HUES48 (cell line): ENCODE measurements around the gene NBPF10.
"Not testable (repeated sequence)": the region's sequence is repeated elsewhere in the genome, so short reads cannot be mapped to it uniquely, and the experiment has no call there.

Experiments used
- H3K27ac ChIP-seq: one replicate; pipeline ENCODE4 v1.7.0; 2013; ENCODE audit warnings: low read depth, low read length, inconsistent platforms
- H3K27me3 ChIP-seq: 2 replicates; pipeline ENCODE4 v1.6.1; 2013; ENCODE audit warnings: mild to moderate bottlenecking, low read length; ENCODE audit not compliant: control insufficient read depth, insufficient read depth
- H3K36me3 ChIP-seq: 2 replicates; pipeline ENCODE4 v1.6.1; 2013; ENCODE audit warnings: low read length; ENCODE audit not compliant: control insufficient read depth, insufficient read depth
- H3K4me1 ChIP-seq: 2 replicates; pipeline ENCODE4 v1.6.1; 2013; ENCODE audit warnings: mild to moderate bottlenecking, low read length; ENCODE audit not compliant: control insufficient read depth, insufficient read depth
- H3K4me3 ChIP-seq: 2 replicates; pipeline ENCODE4 v1.5.1; 2013; ENCODE audit warnings: mild to moderate bottlenecking, low read depth, low read length
- H3K9ac ChIP-seq: 2 replicates; pipeline ENCODE4 v1.6.1; 2013; ENCODE audit warnings: mild to moderate bottlenecking, low read depth, low read length, moderate library complexity
- H3K9me3 ChIP-seq: 2 replicates; pipeline ENCODE4 v1.6.1; 2013; ENCODE audit warnings: low read length; ENCODE audit not compliant: control insufficient read depth, insufficient read depth

NBPF10 gene

GRCh38 chr1:146144465-146144864 lies at the start of gene NBPF10:
Gene NBPF10, minus strand, starts transcription at chr1:146144804. Its CDS starts 35 bp downstream, at chr1:146144769.
- not testable (repeated sequence) for H3K27me3 ChIP-seq, H3K27ac ChIP-seq, H3K9me3 ChIP-seq

GRCh38 chr1:146174531-146174930 lies 29.9 kb upstream of the NBPF10 start:
- not testable (repeated sequence) for H3K4me1 ChIP-seq, H3K9ac ChIP-seq, H3K9me3 ChIP-seq, H3K4me3 ChIP-seq, H3K36me3 ChIP-seq, H3K27ac ChIP-seq, H3K27me3 ChIP-seq

More at GRCh38 chr1:146144465-146144864, at the start of gene NBPF10:
- not testable (repeated sequence) for H3K4me3 ChIP-seq, H3K4me1 ChIP-seq, H3K9ac ChIP-seq, H3K36me3 ChIP-seq

- not testable (repeated sequence) for H3K4me3 ChIP-seq, H3K9me3 ChIP-seq, H3K9ac ChIP-seq
Observed at GRCh38 chr1:146167740-146168139, 23.1 kb upstream of the NBPF10 start.

GRCh38 chr1:146167273-146167672 lies 22.7 kb upstream of the NBPF10 start:
- not testable (repeated sequence) for H3K4me3 ChIP-seq, H3K4me1 ChIP-seq, H3K9ac ChIP-seq, H3K27ac ChIP-seq, H3K9me3 ChIP-seq, H3K27me3 ChIP-seq, H3K36me3 ChIP-seq

More at GRCh38 chr1:146167740-146168139, 23.1 kb upstream of the NBPF10 start:
- not testable (repeated sequence) for H3K4me1 ChIP-seq, H3K36me3 ChIP-seq, H3K27me3 ChIP-seq, H3K27ac ChIP-seq
